Non-pigmented ciliary epithelial cell (primary cell): ENCODE measurements around the gene ASMT.
"Not testable (repeated sequence)": the region's sequence is repeated elsewhere in the genome, so short reads cannot be mapped to it uniquely, and the experiment has no call there.

Experiments
- DNase-seq: peaks from one replicate; pipeline ENCODE4 v3.0.0-alpha.2; 2010; ENCODE audit warnings: low read depth

The ASMT gene

DNA sequence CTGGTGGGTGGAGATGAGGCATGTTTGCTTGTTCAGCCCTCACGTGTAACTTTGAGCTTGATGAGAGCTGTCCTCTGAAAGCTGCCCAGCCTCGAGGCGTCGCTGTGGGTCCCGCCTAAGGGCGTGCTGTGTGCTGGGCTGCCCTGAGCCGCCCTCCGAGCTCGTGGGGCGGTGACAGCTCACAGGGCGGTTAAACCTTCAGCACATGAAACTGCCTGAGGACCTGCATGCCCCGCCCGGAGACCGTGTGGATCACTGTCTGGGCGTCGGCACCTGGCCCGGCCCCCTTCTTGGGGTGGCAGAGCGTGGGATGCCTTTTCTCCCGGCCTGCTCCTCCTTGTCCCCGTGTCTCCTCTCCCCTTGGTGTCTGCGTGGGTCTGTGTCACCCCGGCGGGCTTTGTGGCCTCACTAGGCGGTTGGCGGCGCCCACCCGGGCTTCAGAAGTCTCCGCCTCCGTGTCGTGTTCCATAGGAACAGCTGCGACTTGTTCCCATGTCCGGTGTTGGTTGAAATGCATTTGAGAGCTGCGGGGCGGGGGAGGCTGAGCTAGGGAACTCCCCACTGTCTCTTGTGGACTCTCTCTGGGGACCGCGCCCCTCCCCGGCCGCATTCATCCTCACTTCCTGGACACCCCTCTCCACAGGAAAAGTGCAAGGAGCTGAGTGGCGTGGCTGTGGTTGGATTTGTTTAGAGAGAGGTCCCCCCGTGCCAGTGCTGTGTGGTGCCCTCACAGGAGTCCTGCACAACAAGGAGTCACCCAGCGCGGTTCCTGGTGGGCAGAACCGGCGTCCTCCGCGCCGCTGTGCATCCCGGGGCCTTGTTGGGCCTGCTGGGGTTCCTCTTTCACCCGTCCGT, 16.6 kb upstream of the ASMT start:
- DNase-seq, result no peak

DNA sequence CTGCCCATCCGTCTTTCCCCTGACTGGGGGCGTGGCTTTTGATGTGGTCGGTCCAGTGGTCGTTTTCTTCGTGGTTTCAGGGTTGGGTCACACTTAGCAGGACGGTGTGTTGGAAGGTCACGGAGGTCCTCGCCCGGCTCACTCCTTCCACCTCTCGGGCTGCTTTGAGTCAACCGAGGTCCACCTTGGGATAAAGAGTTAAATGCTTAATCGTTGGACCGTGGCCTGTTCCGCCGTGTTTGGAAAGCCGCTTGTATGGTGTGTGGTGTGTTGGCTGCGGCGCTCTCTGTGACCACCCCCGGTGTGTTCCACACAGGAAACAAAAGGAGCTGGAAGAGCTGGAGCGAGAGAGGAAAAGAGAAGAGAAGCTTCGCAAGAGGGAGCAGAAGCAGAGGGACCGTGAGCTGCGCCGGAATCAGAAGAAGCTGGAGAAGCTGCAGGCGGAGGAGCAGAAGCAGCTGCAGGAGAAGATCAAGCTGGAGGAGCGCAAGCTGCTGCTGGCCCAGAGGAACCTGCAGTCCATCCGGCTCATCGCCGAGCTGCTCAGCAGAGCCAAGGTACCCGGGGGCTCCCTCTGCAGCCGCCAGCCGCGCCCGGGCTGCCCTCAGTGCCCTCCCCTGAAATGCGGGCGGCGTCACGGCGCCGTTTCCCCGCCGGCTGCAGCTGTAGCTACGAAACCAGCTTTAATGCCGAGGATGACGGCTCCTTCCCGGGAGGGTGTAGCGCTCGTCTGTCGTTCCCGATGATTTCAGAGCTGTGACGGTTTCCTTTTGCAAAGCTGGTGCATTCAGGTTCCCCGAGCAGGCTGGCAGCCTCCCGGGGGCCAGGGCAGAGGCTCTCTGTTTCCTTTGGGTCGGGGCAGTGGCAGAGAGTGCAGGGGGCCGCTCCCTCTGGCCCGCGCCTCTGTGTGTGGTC, 15.7 kb upstream of the ASMT start:
- DNase-seq, result no peak

DNA sequence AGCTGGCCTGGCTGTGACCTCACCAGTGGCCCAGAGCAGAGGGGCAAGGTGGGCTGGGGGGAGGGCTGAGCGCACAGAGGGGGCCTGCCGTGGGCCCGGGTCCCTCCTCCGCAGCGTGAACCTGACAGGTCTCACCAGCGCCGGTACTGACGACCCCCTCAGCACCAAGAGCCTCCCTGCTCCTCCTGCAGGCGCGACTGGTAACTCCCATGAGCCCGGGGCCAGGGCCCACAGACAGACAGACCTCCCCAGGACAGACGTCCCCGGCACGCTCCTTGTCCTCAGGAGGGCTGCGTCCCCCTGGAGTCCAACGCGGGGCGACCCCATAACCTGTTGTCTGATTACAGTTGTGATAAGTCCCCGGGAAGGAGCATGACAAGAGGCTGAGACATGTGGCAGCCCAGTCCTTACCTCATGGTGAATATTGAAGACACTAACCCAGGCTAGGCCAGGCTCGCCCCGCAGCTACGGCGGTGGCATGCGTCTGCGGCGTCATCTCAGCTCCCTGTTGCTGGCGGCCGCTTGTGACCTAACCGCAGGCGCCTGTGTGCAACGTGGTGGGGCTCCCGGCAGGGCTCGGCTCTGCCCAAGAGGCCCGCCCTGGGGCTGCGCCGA, 15.0 kb upstream of the ASMT start:
- DNase-seq, result no peak

DNA sequence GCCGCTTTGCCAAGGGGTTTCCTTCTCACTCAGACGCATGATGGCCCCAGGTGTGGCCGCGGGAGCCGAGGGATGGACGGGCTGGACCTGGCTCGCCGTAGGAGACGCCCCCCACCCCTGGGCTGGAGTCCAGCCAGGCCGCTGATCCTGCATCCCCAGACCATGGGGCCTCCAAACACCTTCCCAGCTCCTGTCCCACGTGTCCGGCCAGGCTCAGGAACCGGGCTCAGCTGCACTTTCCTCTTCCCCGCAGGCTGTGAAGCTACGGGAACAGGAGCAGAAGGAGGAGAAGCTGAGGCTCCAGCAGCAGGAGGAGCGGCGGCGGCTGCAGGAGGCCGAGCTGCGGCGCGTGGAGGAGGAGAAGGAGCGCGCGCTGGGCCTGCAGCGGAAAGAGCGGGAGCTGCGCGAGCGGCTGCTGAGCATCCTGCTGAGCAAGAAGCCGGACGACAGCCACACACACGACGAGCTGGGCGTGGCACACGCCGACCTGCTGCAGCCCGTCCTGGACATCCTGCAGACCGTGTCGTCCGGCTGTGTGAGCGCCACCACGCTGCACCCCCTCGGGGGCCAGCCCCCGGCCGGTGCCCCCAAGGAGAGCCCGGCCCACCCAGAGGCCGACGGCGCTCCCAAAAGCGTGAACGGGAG, 14.3 kb upstream of the ASMT start:
- no peak for DNase-seq

DNA sequence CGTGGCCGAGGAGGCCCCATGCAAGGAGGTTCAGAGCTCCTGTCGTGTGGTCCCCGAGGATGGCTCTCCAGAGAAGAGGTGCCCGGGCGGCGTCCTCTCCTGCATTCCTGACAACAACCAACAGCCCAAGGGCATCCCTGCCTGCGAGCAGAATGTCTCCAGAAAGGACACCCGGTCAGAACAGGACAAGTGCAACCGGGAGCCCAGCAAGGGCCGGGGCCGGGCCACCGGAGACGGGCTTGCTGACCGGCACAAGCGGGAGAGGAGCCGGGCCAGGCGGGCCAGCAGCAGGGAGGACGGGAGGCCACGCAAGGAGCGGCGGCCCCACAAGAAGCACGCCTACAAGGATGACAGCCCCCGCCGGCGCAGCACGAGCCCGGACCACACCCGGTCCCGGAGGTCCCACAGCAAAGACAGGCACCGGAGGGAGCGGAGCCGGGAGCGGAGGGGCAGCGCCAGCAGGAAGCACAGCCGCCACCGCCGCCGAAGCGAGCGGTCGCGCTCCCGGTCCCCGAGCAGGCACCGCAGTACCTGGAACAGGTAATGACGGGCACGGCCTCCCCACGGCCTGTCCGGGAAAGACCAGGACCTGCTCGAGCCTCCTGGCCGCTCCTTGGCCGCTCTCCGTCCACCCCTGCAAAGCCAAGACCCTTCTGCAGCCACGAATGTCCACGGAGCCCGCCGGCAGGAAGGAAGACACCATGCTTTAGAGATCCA, 13.7 kb upstream of the ASMT start:
- DNase-seq, result no peak

DNA sequence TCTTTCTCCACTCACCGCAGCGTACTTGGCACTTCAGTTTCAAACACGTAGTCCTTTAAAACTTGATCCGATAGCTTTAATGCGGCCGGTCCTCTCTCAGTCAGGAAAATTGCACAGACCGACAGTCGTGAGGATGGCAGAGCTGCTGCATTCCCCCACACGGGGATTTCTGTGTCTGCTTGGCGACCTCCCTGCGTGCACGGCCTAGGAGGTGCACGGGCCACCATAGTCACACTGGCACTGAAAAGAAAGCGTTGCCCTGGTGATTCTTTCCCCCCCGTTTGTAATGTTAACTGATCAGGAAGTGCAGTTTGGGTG, 13.1 kb upstream of the ASMT start:
- DNase-seq, result no peak

DNA sequence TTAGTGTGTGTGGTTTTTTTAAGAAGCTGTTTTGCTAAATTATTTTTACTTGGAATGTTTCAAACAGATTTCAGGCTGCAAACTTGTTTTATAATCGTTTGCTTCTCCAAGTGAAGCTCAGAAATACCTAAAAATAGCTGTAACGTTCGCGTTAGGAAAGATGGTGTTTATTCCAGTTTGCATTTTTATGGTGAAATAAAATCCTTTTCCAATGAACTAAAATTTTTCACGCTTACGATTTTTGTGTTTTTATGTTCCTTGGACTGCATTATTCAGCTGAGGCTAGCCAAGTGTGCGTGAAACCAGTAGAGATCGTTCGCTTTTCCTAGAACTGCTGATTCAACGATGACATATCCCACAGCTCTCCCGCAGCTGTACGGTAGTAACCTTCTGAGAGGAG, 12.6 kb upstream of the ASMT start:
- DNase-seq, result no peak

DNA sequence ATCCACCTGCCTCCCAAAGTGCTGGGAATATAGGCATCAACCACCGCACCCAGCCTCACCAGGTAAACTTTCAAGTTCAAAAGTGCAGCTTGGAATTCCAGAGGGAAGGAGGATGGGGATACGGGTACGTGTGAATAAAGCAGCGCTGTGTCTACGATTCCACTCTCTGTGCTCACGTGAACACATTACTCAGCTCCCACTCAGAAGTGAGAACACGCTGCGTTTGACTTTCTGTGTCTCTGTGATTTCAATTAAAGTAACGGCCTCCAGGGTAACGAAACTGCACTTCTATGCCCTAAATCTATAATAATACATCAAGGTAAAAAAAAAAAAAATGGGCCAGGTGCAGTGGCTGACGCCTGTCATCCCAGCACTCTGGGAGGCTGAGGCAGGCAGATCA, 8.4 kb upstream of the ASMT start:
- no peak for DNase-seq

DNA sequence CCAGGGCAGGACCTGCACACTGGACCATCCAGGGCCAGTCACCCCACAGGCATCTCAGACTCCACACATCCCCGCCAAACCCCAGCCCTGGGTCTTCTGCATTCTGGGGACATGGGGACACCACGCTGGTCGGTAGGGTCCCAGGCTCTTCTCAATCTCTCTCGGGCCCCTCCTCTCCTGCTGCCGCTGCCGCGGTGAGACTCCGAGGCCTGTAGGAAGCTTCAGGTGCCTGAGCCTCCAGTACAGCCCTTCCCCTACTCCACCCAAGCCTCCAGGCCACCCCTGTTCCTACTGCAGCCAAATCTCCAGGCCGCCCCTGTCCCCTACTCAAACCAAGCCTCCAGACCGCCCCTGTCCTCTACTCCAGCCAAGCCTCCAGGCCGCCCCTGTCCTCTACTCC, 5.5 kb upstream of the ASMT start:
- no peak for DNase-seq

DNA sequence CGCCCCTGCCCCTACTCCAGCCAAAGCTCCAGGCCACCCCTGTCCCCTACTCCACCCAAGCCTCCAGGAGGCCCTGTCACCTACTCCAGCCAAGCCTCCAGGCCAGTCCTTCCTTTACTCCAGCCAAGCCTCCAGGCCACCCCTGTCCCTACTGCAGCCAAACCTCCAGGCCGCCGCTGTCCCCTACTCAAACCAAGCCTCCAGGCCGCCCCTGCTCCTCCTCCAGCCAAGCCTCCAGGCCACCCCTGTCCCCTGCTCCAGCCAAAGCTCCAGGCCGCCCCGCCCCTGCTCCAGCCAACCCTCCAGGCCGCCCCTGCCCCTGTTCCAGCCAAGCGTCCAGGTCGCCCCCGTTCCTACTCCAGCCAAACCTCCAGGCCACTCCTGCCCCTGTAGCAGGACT, 5.1 kb upstream of the ASMT start:
- no peak for DNase-seq

DNA sequence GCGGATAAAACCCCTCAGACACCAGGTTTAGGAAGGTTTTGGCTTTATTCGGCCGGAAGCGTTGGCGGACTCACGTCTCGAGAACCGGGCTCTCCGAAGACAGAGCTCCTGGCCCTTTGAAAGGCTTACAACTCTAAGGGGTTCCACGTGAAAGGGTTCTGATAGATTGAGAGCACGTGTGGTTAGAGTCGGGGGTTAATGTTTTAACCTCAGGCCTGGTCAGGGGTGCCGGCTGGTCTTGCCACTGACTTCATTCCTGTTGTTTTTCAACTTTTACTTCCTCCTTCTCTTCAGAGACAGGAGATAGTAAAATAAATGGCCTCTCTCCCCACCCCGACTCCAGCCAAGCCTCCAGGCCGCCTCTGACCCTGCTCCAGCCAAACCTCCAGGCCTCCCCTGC, 4.7 kb upstream of the ASMT start:
- no peak for DNase-seq

DNA sequence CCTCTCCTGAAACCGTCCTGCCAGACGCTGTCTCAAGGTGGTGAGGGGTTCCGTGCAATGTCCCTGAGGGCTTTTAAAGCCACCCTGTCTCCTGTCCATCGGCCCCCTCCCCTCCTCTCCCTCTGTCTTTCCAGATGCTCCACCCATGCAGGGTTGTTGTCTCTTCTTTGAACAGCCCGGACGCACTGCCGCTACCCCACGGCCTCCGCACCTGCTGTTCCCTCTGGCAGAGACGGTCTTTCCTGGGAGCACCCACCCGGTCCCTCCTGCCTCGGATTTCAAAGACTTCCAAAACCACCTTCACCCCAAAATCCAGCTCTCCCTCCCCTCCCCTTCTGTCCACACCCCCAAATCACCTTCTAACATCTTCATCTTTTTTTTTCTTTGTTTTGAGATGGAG, 4.1 kb upstream of the ASMT start:
- no peak for DNase-seq

DNA sequence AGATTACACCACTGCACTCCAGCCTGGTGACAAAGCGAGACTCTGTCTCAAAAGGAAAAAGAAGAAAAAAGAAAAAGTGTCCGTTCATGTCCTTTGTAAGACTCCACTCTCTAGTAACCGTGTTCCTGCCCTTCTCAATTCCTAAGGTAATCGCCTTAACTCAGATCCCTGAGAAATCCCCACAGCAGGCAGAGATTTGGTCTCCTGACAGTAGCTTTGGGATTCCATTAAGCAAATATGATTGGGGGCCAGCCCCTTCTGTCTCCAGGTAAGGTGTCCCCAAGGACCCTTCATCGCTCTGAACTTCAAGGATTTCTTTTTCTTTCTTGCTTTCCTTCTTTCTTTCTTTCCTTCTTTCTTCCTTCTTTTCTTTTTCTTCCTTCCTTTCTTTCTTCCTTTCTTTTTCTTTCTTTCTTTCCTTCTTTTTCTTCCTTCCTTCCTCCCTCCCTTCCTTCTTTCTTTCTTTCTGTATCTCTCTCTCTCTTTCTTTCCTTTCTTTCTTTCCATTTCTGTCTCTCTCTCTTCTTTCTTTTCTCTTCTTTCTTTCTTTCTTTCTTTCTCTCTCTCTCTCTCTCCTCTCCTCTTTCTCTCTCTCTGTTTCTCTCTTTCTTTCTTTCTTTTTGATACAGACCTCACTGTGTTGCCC, 2.1 kb upstream of the ASMT start:
- DNase-seq, result no peak

DNA sequence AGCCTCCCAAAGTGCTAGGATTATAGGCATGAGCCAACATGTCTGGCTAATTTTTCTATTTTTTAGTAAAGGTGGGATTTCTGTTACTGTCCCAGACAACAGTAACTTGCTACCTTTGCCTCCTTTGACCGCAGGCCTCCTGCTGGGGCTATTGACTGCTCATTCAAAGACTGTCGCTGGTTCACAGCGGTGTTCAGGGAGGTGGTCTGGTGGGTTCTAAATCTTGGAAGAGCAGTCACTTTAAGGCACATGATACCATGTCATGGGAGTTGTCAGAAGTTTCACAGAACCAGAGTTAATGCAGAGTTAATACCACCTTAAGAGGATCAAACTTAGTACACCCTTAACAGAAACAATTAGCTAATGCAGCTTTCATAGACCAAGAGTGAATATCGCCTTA, 3.8 kb downstream of the ASMT start:
- no peak for DNase-seq

DNA sequence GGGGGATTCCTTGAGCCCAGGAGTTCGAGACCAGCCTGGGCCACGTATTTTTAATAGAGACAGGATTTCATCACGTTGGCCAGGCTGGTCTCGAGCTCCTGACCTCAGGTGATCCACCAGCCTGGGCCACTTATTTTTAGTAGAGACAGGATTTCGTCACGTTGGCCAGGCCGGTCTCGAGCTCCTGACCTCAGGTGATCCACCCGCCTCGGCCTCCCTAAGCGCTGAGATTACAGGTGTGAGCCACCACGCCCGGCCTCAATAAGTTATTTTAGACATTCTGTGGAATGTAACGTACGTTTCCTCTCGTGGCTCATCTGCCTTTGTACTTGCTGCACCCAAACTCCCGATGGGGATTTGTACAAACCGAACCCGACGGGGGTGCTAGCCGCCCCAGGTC, 8.8 kb downstream of the ASMT start:
- DNase-seq, result no peak

DNA sequence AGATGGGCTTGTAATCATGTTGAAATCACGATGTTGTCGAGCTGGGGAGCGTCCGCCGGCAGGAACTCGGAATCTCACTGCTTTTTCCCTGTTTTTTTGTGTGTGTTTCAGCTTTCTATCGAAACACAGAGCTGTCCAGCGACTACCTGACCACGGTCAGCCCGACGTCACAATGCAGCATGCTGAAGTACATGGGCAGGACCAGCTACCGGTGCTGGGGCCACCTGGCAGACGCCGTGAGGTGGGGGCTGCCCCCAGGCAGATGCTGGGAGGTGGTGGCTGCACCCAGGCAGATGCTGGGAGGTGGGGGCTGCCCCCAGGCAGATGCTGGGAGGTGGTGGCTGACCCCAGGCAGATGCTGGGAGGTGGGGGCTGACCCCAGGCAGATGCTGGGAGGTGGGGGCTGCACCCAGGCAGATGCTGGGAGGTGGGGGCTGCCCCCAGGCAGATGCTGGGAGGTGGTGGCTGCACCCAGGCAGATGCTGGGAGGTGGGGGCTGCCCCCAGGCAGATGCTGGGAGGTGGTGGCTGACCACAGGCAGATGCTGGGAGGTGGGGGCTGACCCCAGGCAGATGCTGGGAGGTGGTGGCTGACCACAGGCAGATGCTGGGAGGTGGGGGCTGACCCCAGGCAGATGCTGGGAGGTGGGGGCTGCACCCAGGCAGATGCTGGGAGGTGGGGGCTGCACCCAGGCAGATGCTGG, 9.4 kb downstream of the ASMT start:
- DNase-seq, result not testable (repeated sequence)

DNA sequence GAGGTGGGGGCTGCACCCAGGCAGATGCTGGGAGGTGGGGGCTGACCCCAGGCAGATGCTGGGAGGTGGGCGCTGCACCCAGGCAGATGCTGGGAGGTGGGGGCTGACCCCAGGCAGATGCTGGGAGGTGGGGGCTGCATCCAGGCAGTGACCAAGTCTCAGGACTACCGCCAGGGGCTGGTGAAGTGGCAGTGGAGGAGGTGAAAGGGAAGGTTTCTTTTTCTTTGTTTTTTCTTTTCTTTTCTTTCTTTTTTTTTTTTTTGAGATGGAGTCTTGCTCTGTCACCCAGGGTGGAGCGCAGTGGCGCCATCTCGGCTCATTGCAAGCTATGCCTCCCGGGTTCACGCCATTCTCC, 10.0 kb downstream of the ASMT start:
- not testable (repeated sequence) for DNase-seq

DNA sequence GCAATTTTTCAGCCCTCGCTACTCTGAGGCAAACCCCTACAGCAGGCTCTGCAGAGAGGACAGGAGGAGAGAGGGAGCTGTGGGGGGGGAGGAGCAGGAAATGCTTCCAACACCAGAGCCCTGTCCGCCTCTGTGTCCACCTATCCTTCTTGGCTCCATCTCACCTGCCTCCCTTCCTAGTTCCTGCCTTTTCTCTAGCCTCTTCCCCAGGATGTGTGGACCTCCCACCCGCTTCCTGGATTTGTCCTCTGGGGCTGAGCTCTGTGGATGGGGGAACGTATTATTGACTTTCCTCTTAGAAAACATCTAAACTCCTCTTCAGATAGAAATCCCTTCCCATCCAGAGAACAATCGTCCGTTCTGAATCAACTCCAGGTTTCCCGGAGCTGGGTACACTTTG, 14.4 kb downstream of the ASMT start:
- DNase-seq, result no peak

DNA sequence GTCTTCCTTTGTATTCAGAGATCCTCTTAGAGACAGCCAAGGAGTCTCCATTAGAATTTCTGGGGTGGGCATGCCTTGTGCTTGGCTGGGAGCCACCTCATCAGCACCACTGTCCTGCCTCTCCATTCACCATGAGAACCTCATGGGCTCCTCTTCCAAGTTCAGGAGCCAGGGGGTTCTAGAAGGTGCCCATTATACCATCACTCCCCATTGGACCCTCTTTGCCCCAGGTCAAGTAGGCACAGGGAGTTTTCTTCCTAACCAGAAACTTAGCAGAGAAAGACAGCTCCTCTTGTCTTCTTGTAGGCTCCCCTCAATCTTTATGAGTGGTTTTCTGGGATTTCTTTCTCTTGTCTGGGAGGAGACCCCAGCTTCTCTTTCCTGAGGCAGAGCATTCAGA, 31.1 kb downstream of the ASMT start:
- no peak for DNase-seq

DNA sequence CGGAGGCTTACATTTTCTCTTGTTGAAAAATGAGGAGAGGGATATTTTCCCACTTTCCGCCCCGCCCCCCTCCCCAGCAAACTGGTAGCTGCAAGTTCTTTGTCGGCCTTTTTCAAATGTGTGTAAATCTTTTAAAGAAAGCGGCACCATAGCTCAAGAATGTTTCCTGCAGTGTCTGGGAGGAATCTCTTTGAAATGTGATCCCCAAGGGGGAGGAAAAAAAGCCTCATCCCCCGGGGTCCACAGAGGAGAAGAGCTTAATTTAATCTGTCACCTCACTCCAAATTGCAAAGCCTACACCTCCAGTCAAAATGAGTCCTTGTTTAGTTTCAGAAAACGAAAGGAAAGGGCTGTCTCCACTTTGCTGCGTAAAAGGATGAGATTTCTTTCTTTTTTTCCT, 34.8 kb downstream of the ASMT start:
- no peak for DNase-seq
